GM23338 (cell line): ENCODE measurements around the gene GMPPB. TPM values are rescaled to one million over a fixed set of nuclear protein-coding genes. Genes with fewer than 3 reads are reported as not detected.

Source experiments
- ATAC-seq: fragments of 200-7000 bp; cut with Tn5 transposase; 3 replicates; pipeline ENCODE4 v1.9.1; 2020
- DNase-seq: peaks from one replicate; pipeline ENCODE4 v3.0.0-alpha.2; 2015; ENCODE audit warnings: low spot score
- H2AFZ ChIP-seq: fragments of 200-600 bp; sonication (generic); 2 replicates; pipeline ENCODE4 v1.8.0; 2016; ENCODE audit warnings: antibody characterized with exemption, mild to moderate bottlenecking, moderate library complexity
- H3F3A ChIP-seq: fragments of 200-600 bp; sonication (generic); replicated peaks from 2 replicates; pipeline ENCODE4 v1.8.0; 2017; ENCODE audit warnings: antibody characterized with exemption, mixed run types, low read depth
- H3K27ac ChIP-seq: fragments of 200-600 bp; sonication (generic); 2 replicates; pipeline ENCODE4 v1.6.1; 2016; ENCODE audit warnings: low read depth
- H3K27me3 ChIP-seq: fragments of 200-600 bp; sonication (generic); 2 replicates; pipeline ENCODE4 v1.8.0; 2016; ENCODE audit warnings: mild to moderate bottlenecking, mixed run types, moderate library complexity; ENCODE audit not compliant: insufficient read depth
- H3K36me3 ChIP-seq: fragments of 200-600 bp; sonication (generic); 2 replicates; pipeline ENCODE4 v1.8.0; 2016; ENCODE audit warnings: mild to moderate bottlenecking; ENCODE audit not compliant: insufficient read depth
- H3K4me1 ChIP-seq: fragments of 200-600 bp; sonication (generic); 2 replicates; pipeline ENCODE4 v1.8.0; 2016; ENCODE audit warnings: mild to moderate bottlenecking, moderate library complexity; ENCODE audit not compliant: insufficient read depth
- H3K4me2 ChIP-seq: fragments of 200-600 bp; sonication (generic); 2 replicates; pipeline ENCODE4 v1.7.1; 2017; ENCODE audit warnings: mixed run types
- H3K4me3 ChIP-seq: fragments of 200-600 bp; sonication (generic); 2 replicates; pipeline ENCODE4 v1.6.1; 2016; ENCODE audit warnings: mixed run types
- H3K79me2 ChIP-seq: fragments of 200-600 bp; sonication (generic); replicated peaks from 2 replicates; pipeline ENCODE4 v1.8.0; 2017; ENCODE audit warnings: mild to moderate bottlenecking; ENCODE audit not compliant: insufficient read depth
- H3K9me2 ChIP-seq: fragments of 200-600 bp; sonication (generic); 2 replicates; pipeline ENCODE4 v1.8.0; 2017; ENCODE audit not compliant: insufficient read depth
- H4K20me1 ChIP-seq: fragments of 200-600 bp; sonication (generic); replicated peaks from 2 replicates; pipeline ENCODE4 v1.8.0; 2017; ENCODE audit warnings: mild to moderate bottlenecking; ENCODE audit not compliant: insufficient read depth
- H3K27ac Mint-ChIP-seq: 2 replicates; pipeline ENCODE4 v1.8.0; 2020; ENCODE audit warnings: inconsistent platforms, mild to moderate bottlenecking, moderate library complexity, mixed read lengths
- H3K27me3 Mint-ChIP-seq: 3 replicates; pipeline ENCODE4 v1.8.0; 2022; ENCODE audit warnings: low read depth, mild to moderate bottlenecking, moderate library complexity, mixed read lengths, inconsistent platforms; ENCODE audit not compliant: insufficient read depth, poor library complexity
- H3K36me3 Mint-ChIP-seq: 3 replicates; pipeline ENCODE4 v1.8.0; 2021; ENCODE audit warnings: low read depth, mild to moderate bottlenecking, inconsistent platforms, moderate library complexity, mixed read lengths
- H3K4me1 Mint-ChIP-seq: 3 replicates; pipeline ENCODE4 v1.8.0; 2020; ENCODE audit warnings: mild to moderate bottlenecking, inconsistent platforms, mixed read lengths
- H3K4me3 Mint-ChIP-seq: 3 replicates; pipeline ENCODE4 v1.8.0; 2021; ENCODE audit warnings: moderate library complexity, mild to moderate bottlenecking, inconsistent platforms, mixed read lengths
- H3K9me3 Mint-ChIP-seq: 3 replicates; pipeline ENCODE4 v1.8.0; 2020; ENCODE audit warnings: moderate library complexity, mild to moderate bottlenecking, inconsistent platforms, mixed read lengths
- CREB1 ChIP-seq: fragments of 250-450 bp; sonication (Bioruptor Pico); IDR thresholded peaks from 2 replicates; pipeline ENCODE4 v1.5.0; 2020; ENCODE audit warnings: low read depth, mild to moderate bottlenecking, moderate library complexity
- ETS1 ChIP-seq: IDR thresholded peaks from 2 replicates; pipeline ENCODE4 v1.6.1; 2016; ENCODE audit warnings: antibody characterized with exemption
- JUNB ChIP-seq: IDR thresholded peaks from one replicate; pipeline ENCODE4 v1.6.1; 2016; ENCODE audit warnings: antibody characterized with exemption; ENCODE audit not compliant: unreplicated experiment
- STAT1 ChIP-seq: IDR thresholded peaks from one replicate; pipeline ENCODE4 v1.6.1; 2016; ENCODE audit warnings: antibody characterized with exemption; ENCODE audit not compliant: unreplicated experiment
- polyA plus RNA-seq: library from polyadenylated mRNA; unstranded; fragments of >200 nt; fragmentation: Nextera tagmentation; extraction: Ambion mirVana; gene quantifications from 2 replicates; pipeline ENCODE4 v1.2.1, GENCODE V29; 2016
- total RNA-seq: library from RNA; depleted of rRNA; stranded (reverse); fragments of >200 nt; shearing (Covaris generic); gene quantifications from 2 replicates; pipeline ENCODE4 v1.2.3, GENCODE V29; 2014
- TF ChIP-seq, protein P1 (sequence below): IDR thresholded peaks from one replicate; pipeline ENCODE4 v1.6.1; 2018; ENCODE audit warnings: antibody characterized with exemption; ENCODE audit not compliant: unreplicated experiment
- TF ChIP-seq, protein P2 (sequence below), 2 experiments: fragments of 200-600 bp in 1 of 2; sonication (generic) in 1 of 2; conservative IDR thresholded peaks; 2 replicates each; pipeline versions ENCODE4 v1.5.1 to v1.6.1; 2016 to 2017; ENCODE audit warnings: antibody characterized with exemption in 2 of 2, low read depth in 2 of 2, mild to moderate bottlenecking in 2 of 2, moderate library complexity in 1 of 2

GMPPB gene
- total and polyA plus RNA-seq, 2 experiments from 2014 or later = 10.2 to 36.1 TPM

DNA sequence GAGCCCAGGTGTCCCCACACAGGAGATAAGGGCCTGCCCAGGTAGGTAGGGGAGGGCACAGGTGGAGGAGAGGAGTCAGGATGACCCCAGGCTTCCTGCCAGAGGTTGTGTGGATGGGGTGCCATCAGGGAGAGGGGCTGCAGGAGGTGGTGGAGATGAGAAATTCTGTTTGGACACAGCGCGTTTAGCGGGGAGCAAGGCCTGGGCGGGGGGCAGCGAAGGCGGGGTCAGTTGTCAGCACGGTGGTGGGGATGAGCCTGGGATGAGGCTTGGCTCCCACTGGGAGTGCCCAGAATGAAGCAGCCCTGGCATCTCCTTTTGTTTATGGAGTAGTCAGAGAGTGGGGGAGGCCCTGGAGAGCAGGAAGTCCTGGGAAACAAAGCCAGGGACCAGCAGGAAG lies 19.8 kb downstream of the GMPPB start (continued):
- TF ChIP-seq STAT1 (no peak), JUNB (no peak), CREB1 (CRISPR knock-in tag) (no peak), ETS1 (no peak)
- TF ChIP-seq, protein P1, sequence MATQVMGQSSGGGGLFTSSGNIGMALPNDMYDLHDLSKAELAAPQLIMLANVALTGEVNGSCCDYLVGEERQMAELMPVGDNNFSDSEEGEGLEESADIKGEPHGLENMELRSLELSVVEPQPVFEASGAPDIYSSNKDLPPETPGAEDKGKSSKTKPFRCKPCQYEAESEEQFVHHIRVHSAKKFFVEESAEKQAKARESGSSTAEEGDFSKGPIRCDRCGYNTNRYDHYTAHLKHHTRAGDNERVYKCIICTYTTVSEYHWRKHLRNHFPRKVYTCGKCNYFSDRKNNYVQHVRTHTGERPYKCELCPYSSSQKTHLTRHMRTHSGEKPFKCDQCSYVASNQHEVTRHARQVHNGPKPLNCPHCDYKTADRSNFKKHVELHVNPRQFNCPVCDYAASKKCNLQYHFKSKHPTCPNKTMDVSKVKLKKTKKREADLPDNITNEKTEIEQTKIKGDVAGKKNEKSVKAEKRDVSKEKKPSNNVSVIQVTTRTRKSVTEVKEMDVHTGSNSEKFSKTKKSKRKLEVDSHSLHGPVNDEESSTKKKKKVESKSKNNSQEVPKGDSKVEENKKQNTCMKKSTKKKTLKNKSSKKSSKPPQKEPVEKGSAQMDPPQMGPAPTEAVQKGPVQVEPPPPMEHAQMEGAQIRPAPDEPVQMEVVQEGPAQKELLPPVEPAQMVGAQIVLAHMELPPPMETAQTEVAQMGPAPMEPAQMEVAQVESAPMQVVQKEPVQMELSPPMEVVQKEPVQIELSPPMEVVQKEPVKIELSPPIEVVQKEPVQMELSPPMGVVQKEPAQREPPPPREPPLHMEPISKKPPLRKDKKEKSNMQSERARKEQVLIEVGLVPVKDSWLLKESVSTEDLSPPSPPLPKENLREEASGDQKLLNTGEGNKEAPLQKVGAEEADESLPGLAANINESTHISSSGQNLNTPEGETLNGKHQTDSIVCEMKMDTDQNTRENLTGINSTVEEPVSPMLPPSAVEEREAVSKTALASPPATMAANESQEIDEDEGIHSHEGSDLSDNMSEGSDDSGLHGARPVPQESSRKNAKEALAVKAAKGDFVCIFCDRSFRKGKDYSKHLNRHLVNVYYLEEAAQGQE = no peak

- Mint-ChIP-seq H3K27me3 (peaks cover 24% of the 10 kb centered on the region), H3K4me1 (peaks cover 18% of the 10 kb centered on the region)
- H3K27me3 ChIP-seq = no peaks in the 10 kb centered on the region
These were observed 20.3 kb downstream of the GMPPB start for GRCh38 chr3:49703443-49703927.

More at GRCh38 chr3:49703443-49703927, 20.3 kb downstream of the GMPPB start:
- H3K4me2 ChIP-seq = no peak overlapping the region
- no peak overlapping the region for H2AFZ ChIP-seq
- H3K4me3 ChIP-seq = no peak overlapping the region
- no peaks in the 10 kb centered on the region for H3K79me2 ChIP-seq
- no peaks in the 10 kb centered on the region for H3K9me3 Mint-ChIP-seq
- 0 out of 2 replicates have a peak overlapping the region, but pooled peaks have one; percentile 40 for H3K27ac Mint-ChIP-seq
- H3K9me2 ChIP-seq = no peaks in the 10 kb centered on the region
- peaks cover 5% of the 10 kb centered on the region; the same call in 1 of the 2 replicates for H4K20me1 ChIP-seq
- no peaks in the 10 kb centered on the region for H3K36me3 ChIP-seq
- TF ChIP-seq, protein P2, sequence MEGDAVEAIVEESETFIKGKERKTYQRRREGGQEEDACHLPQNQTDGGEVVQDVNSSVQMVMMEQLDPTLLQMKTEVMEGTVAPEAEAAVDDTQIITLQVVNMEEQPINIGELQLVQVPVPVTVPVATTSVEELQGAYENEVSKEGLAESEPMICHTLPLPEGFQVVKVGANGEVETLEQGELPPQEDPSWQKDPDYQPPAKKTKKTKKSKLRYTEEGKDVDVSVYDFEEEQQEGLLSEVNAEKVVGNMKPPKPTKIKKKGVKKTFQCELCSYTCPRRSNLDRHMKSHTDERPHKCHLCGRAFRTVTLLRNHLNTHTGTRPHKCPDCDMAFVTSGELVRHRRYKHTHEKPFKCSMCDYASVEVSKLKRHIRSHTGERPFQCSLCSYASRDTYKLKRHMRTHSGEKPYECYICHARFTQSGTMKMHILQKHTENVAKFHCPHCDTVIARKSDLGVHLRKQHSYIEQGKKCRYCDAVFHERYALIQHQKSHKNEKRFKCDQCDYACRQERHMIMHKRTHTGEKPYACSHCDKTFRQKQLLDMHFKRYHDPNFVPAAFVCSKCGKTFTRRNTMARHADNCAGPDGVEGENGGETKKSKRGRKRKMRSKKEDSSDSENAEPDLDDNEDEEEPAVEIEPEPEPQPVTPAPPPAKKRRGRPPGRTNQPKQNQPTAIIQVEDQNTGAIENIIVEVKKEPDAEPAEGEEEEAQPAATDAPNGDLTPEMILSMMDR (conservative IDR thresholded peaks at IDR 0.05; ENCODE audit: low read depth in 2 of 2) = peak; percentile 71 to 93
- TF ChIP-seq, protein P1 = no peak
- no peak overlapping the region for H3K27ac ChIP-seq
- H3K4me1 ChIP-seq = no peaks in the 10 kb centered on the region
- peaks cover 15% of the 10 kb centered on the region for H3K36me3 Mint-ChIP-seq
- peak; percentile 81 for DNase-seq
- no peak overlapping the region for H3K4me3 Mint-ChIP-seq
- no peaks in the 10 kb centered on the region; the same call in 1 of the 2 replicates for H3F3A ChIP-seq
- ATAC-seq = peak; percentile 89
